GM12865 (cell line): ENCODE data around the gene ACBD6.

Experiments used
- DNase-seq: peaks from one replicate; pipeline ENCODE4 v3.0.0; 2010; ENCODE audit warnings: low read depth
- H3K4me3 ChIP-seq: 2 replicates; pipeline ENCODE4 v1.5.1; 2011; ENCODE audit warnings: mild to moderate bottlenecking, low read depth, low read length, control low read depth
- CTCF ChIP-seq: IDR thresholded peaks from 2 replicates; pipeline ENCODE4 v1.5.1; 2011; ENCODE audit warnings: low read length, control low read depth, low read depth, inconsistent platforms; ENCODE audit not compliant: insufficient read depth; ENCODE audit errors: missing control alignments

The ACBD6 gene

GRCh38 chr1:180542838-180543145 lies 40.4 kb upstream of the ACBD6 start:
- no peak for DNase-seq
- TF ChIP-seq CTCF, result no peak
- no peak overlapping the region for H3K4me3 ChIP-seq

- no peak overlapping the region for H3K4me3 ChIP-seq
- DNase-seq, result no peak
- no peak for TF ChIP-seq CTCF
Measured at GRCh38 chr1:180542113-180542837, 39.9 kb upstream of the ACBD6 start.

GRCh38 chr1:180540697-180541594 lies 38.6 kb upstream of the ACBD6 start:
- TF ChIP-seq CTCF, result no peak
- H3K4me3 ChIP-seq, result no peak overlapping the region
- no peak for DNase-seq

GRCh38 chr1:180539136-180539535 lies 36.8 kb upstream of the ACBD6 start:
- TF ChIP-seq CTCF, result no peak
- DNase-seq, result no peak
- no peak overlapping the region for H3K4me3 ChIP-seq

- no peak for DNase-seq
- no peak for TF ChIP-seq CTCF
- H3K4me3 ChIP-seq, result no peak overlapping the region
Measured at GRCh38 chr1:180536821-180537372, 34.5 kb upstream of the ACBD6 start.

- TF ChIP-seq CTCF, result no peak
- H3K4me3 ChIP-seq, result no peak overlapping the region
- no peak for DNase-seq
Measured at GRCh38 chr1:180535418-180535999, 33.1 kb upstream of the ACBD6 start.
